Measurements from ENCODE around the gene GLRX. TPM values are rescaled to one million over a fixed set of nuclear protein-coding genes. Genes with fewer than 3 reads are reported as not detected.

GLRX gene
- total and polyA plus RNA-seq, 2 of the 13 experiments (the other 11 are each of a cell fraction or from before 2014, with no cell fraction given) = 63.8 to 499 TPM

DNA sequence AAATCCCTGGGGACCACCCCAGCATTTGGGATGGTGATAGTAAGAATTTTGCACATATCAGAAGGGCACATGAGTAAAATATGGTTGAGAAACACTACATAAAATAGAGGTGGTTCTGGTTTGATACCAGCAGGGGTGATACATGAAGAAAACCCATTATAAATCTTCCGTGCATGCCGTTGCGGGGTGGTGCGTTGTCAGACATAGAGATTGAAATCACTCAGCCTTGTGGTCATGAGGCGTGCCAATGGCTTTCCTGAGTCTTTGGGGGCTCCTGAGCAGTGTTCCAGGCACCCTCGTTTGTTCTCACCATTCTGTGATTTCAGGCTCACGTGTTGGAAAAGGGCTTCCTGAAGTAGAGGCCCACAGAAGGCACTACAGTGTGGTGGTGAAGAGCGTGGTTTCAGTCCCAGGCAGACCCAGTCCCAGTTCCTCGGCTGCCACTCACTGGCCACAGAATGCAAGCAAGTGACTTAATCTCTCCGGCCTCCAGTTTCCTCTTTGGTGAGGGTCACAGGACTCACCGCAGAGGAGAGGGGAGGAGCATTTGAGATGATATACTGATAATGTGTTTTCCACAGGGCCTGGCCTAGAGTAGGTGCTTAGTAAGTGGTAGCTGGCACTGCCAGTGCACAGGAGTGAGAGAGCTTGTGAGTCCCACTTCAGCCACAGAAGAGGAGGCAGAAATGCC, 20.5 kb upstream of the GLRX start (continued):
- TF ChIP-seq MXI1 (IDR thresholded peaks at IDR 0.05; ENCODE audit: borderline replicate concordance, low read depth, low read length) = peak; percentile 38; the same call in 1 of the 3 replicates
- 0 out of 2 replicates have a peak, but pooled peaks have one; percentile 43 for TF ChIP-seq ZNF670 (CRISPR knock-in tag; IDR thresholded peaks at IDR 0.05; ENCODE audit: borderline replicate concordance)
- peak; percentile 20; the same call in 1 of the 2 replicates for TF ChIP-seq YEATS2 (CRISPR knock-in tag; IDR thresholded peaks at IDR 0.05; ENCODE audit: borderline replicate concordance)
- peak; percentile 64; the same call in 1 of the 2 replicates for TF ChIP-seq SMAD3 (CRISPR knock-in tag; IDR thresholded peaks at IDR 0.05)
- no peak for TF ChIP-seq ZBTB20 (CRISPR knock-in tag; IDR thresholded peaks at IDR 0.05; ENCODE audit: borderline replicate concordance, low read depth)
- no peak for TF ChIP-seq ZNF292 (CRISPR knock-in tag; IDR thresholded peaks at IDR 0.05; ENCODE audit: borderline replicate concordance, low read depth)
- 0 out of 2 replicates have a peak, but pooled peaks have one; percentile 42 for TF ChIP-seq NFKB2 (CRISPR knock-in tag; IDR thresholded peaks at IDR 0.05; ENCODE audit: borderline replicate concordance)
- TF ChIP-seq, protein P1, sequence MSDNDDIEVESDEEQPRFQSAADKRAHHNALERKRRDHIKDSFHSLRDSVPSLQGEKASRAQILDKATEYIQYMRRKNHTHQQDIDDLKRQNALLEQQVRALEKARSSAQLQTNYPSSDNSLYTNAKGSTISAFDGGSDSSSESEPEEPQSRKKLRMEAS (IDR thresholded peaks at IDR 0.05) = peak; percentile 72; the same call in 1 of the 2 replicates
- TF ChIP-seq ZNF33B (CRISPR knock-in tag; IDR thresholded peaks at IDR 0.05) = no peak
- TF ChIP-seq NR2F1 (CRISPR knock-in tag; IDR thresholded peaks at IDR 0.05) = peak in 1 of 2 experiments; percentile 59; a peak in 1 of 4 replicates
- TF ChIP-seq ZMAT3 (CRISPR knock-in tag; conservative IDR thresholded peaks at IDR 0.05) = 0 out of 2 replicates have a peak, but pooled peaks have one; percentile 41
- TF ChIP-seq ZFP36L1 (CRISPR knock-in tag; IDR thresholded peaks at IDR 0.05) = 0 out of 2 replicates have a peak, but pooled peaks have one; percentile 67
- TF ChIP-seq SOX6 (IDR thresholded peaks at IDR 0.05) = no peak
- TF ChIP-seq SOX6 (CRISPR knock-in tag; IDR thresholded peaks at IDR 0.05) = peak; percentile 25; the same call in 1 of the 2 replicates
- no peak for TF ChIP-seq THAP9 (CRISPR knock-in tag; IDR thresholded peaks at IDR 0.05; ENCODE audit: borderline replicate concordance)
- TF ChIP-seq ZKSCAN8 (CRISPR knock-in tag; IDR thresholded peaks at IDR 0.05; ENCODE audit: borderline replicate concordance) = 0 out of 2 replicates have a peak, but pooled peaks have one; percentile 46
- peak; percentile 46; the same call in 1 of the 2 replicates for TF ChIP-seq ZNF263 (CRISPR knock-in tag; IDR thresholded peaks at IDR 0.05)
- 0 out of 2 replicates have a peak, but pooled peaks have one; percentile 37 for TF ChIP-seq IKZF5 (CRISPR knock-in tag; IDR thresholded peaks at IDR 0.05)
- TF ChIP-seq ZNF770 (CRISPR knock-in tag; IDR thresholded peaks at IDR 0.05) = peak; percentile 71
- peak; percentile 68 for TF ChIP-seq SMC3 (IDR thresholded peaks at IDR 0.05; ENCODE audit: low read length)
- peak; percentile 57; the same call in 1 of the 2 replicates for TF ChIP-seq HOXA3 (CRISPR knock-in tag; IDR thresholded peaks at IDR 0.05)
- TF ChIP-seq ZNF781 (CRISPR knock-in tag; IDR thresholded peaks at IDR 0.05; ENCODE audit: borderline replicate concordance, not compliant biosample characterization) = peak; percentile 21
- TF ChIP-seq ZMYM3 (CRISPR knock-in tag; IDR thresholded peaks at IDR 0.05) = 0 out of 2 replicates have a peak, but pooled peaks have one; percentile 18

All from HepG2 (cell line).